Fibroblast of lung (primary cell): ENCODE results near the gene AMOT. TPM values are rescaled to one million over a fixed set of nuclear protein-coding genes. Genes with fewer than 3 reads are reported as not detected.

Source experiments
- DNase-seq, 2 donors: peaks; one replicate each; pipeline versions ENCODE4 v3.0.0 to v3.0.0-alpha.2; 2010; ENCODE audit warnings: low read depth in 2 of 2
- H2AFZ ChIP-seq: 2 replicates; pipeline ENCODE4 v1.5.1; 2012; ENCODE audit warnings: low read length, control low read depth, inconsistent platforms
- H3K27ac ChIP-seq: 2 replicates; pipeline ENCODE4 v1.5.1; 2011; ENCODE audit warnings: low read length, control low read depth; ENCODE audit not compliant: insufficient read depth
- H3K27me3 ChIP-seq: 2 replicates; pipeline ENCODE4 v1.5.1; 2011; ENCODE audit warnings: mild to moderate bottlenecking, low read length; ENCODE audit not compliant: control insufficient read depth, insufficient read depth
- H3K36me3 ChIP-seq: 2 replicates; pipeline ENCODE4 v1.5.1; 2011; ENCODE audit warnings: low read length; ENCODE audit not compliant: control insufficient read depth, insufficient read depth
- H3K4me1 ChIP-seq: 2 replicates; pipeline ENCODE4 v1.5.1; 2011; ENCODE audit warnings: low read length; ENCODE audit not compliant: control insufficient read depth, insufficient read depth; ENCODE audit errors: extremely low read depth
- H3K4me2 ChIP-seq: 2 replicates; pipeline ENCODE4 v1.5.1; 2011; ENCODE audit warnings: low read length, control low read depth; ENCODE audit not compliant: insufficient read depth; ENCODE audit errors: extremely low read depth
- H3K4me3 ChIP-seq, 4 experiments: fragments of 200-600 bp in 1 of 4; sonication (generic) in 1 of 4; replicated peaks in 1 of 4; 2 replicates each; pipeline ENCODE4 v1.5.1; 2011 to 2016; ENCODE audit warnings: low read length in 4 of 4, low read depth in 3 of 4, mild to moderate bottlenecking in 3 of 4, control low read depth in 2 of 4, inconsistent platforms in 1 of 4, mixed read lengths in 1 of 4; ENCODE audit not compliant: insufficient read depth in 1 of 4; ENCODE audit errors: control extremely low read depth in 1 of 4
- H3K79me2 ChIP-seq: 2 replicates; pipeline ENCODE4 v1.5.1; 2012; ENCODE audit warnings: mild to moderate bottlenecking, low read length, inconsistent platforms; ENCODE audit not compliant: control insufficient read depth, insufficient read depth
- H3K9ac ChIP-seq: 2 replicates; pipeline ENCODE4 v1.5.1; 2011; ENCODE audit warnings: mild to moderate bottlenecking, low read length, control low read depth; ENCODE audit not compliant: insufficient read depth
- H3K9me3 ChIP-seq: 2 replicates; pipeline ENCODE4 v1.5.1; 2012; ENCODE audit warnings: low read depth, low read length; ENCODE audit not compliant: control insufficient read depth, insufficient read depth
- H4K20me1 ChIP-seq: 2 replicates; pipeline ENCODE4 v1.5.1; 2011; ENCODE audit warnings: low read length; ENCODE audit not compliant: control insufficient read depth, insufficient read depth; ENCODE audit errors: extremely low read depth
- EZH2 ChIP-seq: IDR thresholded peaks from 2 replicates; pipeline ENCODE4 v1.5.1; 2012; ENCODE audit warnings: low read length, control low read depth, mild to moderate bottlenecking; ENCODE audit errors: missing control alignments
- polyA plus RNA-seq, 2 donors: library from polyadenylated mRNA; depleted of rRNA in 1 of 2; stranded (reverse) in 1 of 2; unstranded in 1 of 2; fragments of >200 nt; gene quantifications; 2 replicates each; pipeline ENCODE4 v1.2.1, GENCODE V29; 2011 to 2012; ENCODE audit warnings: missing spikeins in 1 of 2
- total RNA-seq: library from RNA; depleted of rRNA; stranded (reverse); fragments of >200 nt; gene quantifications from 2 replicates; pipeline ENCODE4 v1.2.1, GENCODE V29; 2014
- TF ChIP-seq, protein P1 (sequence below), 2 donors: IDR thresholded peaks in 1 of 2; conservative IDR thresholded peaks in 1 of 2; 1 replicate in 1 of 2; 2 replicates in 1 of 2; pipeline ENCODE4 v1.5.1; 2011 to 2012; ENCODE audit warnings: low read length in 2 of 2, control low read depth in 1 of 2, inconsistent platforms in 1 of 2, low read depth in 1 of 2, mild to moderate bottlenecking in 1 of 2

Gene AMOT
- total and polyA plus RNA-seq, 2 donors (not counting 1 experiment from before 2014, with no cell fraction given): 6.8 to 7.5 TPM

DNA sequence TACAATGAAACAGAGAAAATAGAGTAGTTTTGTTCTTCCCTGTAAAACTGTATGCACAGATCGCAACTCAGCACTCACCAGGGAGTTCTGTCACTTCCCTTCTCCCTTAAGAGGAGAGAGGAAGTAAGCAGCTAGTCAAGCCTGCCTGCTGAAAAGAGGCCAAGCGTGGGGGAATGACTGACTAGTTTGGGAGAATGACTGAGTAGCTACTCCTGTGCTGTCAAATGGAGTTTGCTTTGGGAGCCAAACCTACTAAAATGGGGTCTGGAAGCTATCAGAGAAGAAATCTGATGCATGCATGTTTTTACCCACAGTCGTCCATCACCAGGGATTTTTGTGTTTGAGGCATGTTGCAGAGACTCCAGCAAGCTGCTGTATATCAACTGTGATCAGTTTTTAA lies 106.3 kb downstream of the AMOT start:
- H3K4me1 ChIP-seq: no peaks in the 10 kb centered on the region
- H3K36me3 ChIP-seq: no peaks in the 10 kb centered on the region
- H2AFZ ChIP-seq: no peak overlapping the region
- peak overlapping the region in 1 of 4 experiments; percentile 6 for H3K4me3 ChIP-seq
- TF ChIP-seq, protein P1, sequence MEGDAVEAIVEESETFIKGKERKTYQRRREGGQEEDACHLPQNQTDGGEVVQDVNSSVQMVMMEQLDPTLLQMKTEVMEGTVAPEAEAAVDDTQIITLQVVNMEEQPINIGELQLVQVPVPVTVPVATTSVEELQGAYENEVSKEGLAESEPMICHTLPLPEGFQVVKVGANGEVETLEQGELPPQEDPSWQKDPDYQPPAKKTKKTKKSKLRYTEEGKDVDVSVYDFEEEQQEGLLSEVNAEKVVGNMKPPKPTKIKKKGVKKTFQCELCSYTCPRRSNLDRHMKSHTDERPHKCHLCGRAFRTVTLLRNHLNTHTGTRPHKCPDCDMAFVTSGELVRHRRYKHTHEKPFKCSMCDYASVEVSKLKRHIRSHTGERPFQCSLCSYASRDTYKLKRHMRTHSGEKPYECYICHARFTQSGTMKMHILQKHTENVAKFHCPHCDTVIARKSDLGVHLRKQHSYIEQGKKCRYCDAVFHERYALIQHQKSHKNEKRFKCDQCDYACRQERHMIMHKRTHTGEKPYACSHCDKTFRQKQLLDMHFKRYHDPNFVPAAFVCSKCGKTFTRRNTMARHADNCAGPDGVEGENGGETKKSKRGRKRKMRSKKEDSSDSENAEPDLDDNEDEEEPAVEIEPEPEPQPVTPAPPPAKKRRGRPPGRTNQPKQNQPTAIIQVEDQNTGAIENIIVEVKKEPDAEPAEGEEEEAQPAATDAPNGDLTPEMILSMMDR (conservative IDR thresholded peaks at IDR 0.05 in 1 of 2, IDR thresholded peaks at IDR 0.05 in 1 of 2; ENCODE audit: low read depth in 1 of 2, low read length in 2 of 2): no peak
- TF ChIP-seq EZH2: no peak
- DNase-seq: peak in 1 of 2 donors; percentile 26
- no peak overlapping the region for H3K27ac ChIP-seq
- H3K9ac ChIP-seq: no peak overlapping the region
- H3K9me3 ChIP-seq: no peaks in the 10 kb centered on the region
- no peaks in the 10 kb centered on the region for H3K27me3 ChIP-seq
- no peaks in the 10 kb centered on the region for H3K79me2 ChIP-seq
- no peaks in the 10 kb centered on the region for H4K20me1 ChIP-seq
- no peak overlapping the region for H3K4me2 ChIP-seq

DNA sequence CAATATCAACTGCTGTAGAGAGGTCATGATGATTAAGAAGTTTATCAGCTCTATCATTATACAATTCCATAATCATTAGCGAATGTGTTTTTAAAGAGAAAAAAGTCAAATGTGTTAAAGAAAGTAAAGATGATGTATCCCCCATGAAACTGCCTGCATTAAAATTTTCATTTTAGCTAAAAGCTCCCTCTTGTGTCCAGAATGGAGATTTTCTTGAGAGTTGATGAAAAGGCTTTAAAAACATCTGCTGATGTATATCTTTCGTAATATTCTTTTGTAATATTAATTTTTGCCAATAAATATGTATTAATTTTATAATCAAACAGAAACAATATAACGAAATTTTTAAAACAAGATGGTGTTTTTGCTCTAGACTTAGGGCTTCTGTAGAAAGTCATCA lies 108.8 kb downstream of the AMOT start:
- Histone ChIP-seq H3K27me3 (no peaks in the 10 kb centered on the region), H3K79me2 (no peaks in the 10 kb centered on the region), H3K4me3 (no peak overlapping the region), H3K9me3 (no peaks in the 10 kb centered on the region), H3K27ac (no peak overlapping the region), H3K4me1 (no peaks in the 10 kb centered on the region), H3K9ac (no peak overlapping the region), H3K36me3 (no peaks in the 10 kb centered on the region), H3K4me2 (no peak overlapping the region), H4K20me1 (no peaks in the 10 kb centered on the region), H2AFZ (no peak overlapping the region)
- no peak for TF ChIP-seq EZH2
- TF ChIP-seq, protein P1 (conservative IDR thresholded peaks at IDR 0.05 in 1 of 2, IDR thresholded peaks at IDR 0.05 in 1 of 2; ENCODE audit: low read depth in 1 of 2, low read length in 2 of 2): peak in 1 of 2 donors; percentile 15
- peak in 1 of 2 donors; percentile 12 for DNase-seq

Other genes starting within 250 kb of the AMOT start
- gene LHFPL1, start 160.9 kb downstream of the AMOT start, total RNA-seq: under 0.01 TPM in 1 of 2 replicates, not detected in the other
- gene LHFPL1, start 160.9 kb downstream of the AMOT start, polyA plus RNA-seq: 0.03 and 0.31 TPM in 2 replicates